Osteoblast (primary cell): ENCODE data around the gene CDCA3. TPM values are rescaled to one million over a fixed set of nuclear protein-coding genes. Genes with fewer than 3 reads are reported as not detected.
"Not testable (repeated sequence)": the region's sequence is repeated elsewhere in the genome, so short reads cannot be mapped to it uniquely, and the experiment has no call there.

ENCODE experiments used
- DNase-seq: peaks from one replicate; pipeline ENCODE4 v3.0.0; 2011; ENCODE audit warnings: low spot score, mixed read lengths; ENCODE audit not compliant: insufficient read length; ENCODE audit errors: missing footprints
- H2AFZ ChIP-seq: 2 replicates; pipeline ENCODE4 v1.6.0; 2011; ENCODE audit warnings: mild to moderate bottlenecking, low read length
- H3K27ac ChIP-seq: 2 replicates; pipeline ENCODE4 v1.5.1; 2011; ENCODE audit warnings: mild to moderate bottlenecking, low read depth, low read length, moderate library complexity
- H3K27me3 ChIP-seq: 2 replicates; pipeline ENCODE4 v1.6.0; 2012; ENCODE audit warnings: mild to moderate bottlenecking, control low read depth, inconsistent platforms, low read length, moderate library complexity; ENCODE audit not compliant: insufficient read depth
- H3K36me3 ChIP-seq: 2 replicates; pipeline ENCODE4 v1.5.1; 2011; ENCODE audit warnings: mild to moderate bottlenecking, low read length, control low read depth, moderate library complexity; ENCODE audit not compliant: insufficient read depth
- H3K4me1 ChIP-seq: 2 replicates; pipeline ENCODE4 v1.5.1; 2011; ENCODE audit warnings: mild to moderate bottlenecking, low read length, control low read depth, moderate library complexity; ENCODE audit not compliant: insufficient read depth
- H3K4me2 ChIP-seq: 2 replicates; pipeline ENCODE4 v1.6.0; 2011; ENCODE audit warnings: mild to moderate bottlenecking, low read length; ENCODE audit not compliant: insufficient read depth
- H3K4me3 ChIP-seq: fragments of 200-600 bp; sonication (generic); 3 replicates; pipeline ENCODE4 v1.5.1; 2012; ENCODE audit warnings: mild to moderate bottlenecking, low read length, inconsistent platforms; ENCODE audit not compliant: insufficient read depth
- H3K79me2 ChIP-seq: 2 replicates; pipeline ENCODE4 v1.6.0; 2012; ENCODE audit warnings: mild to moderate bottlenecking, low read length, control low read depth, inconsistent platforms; ENCODE audit not compliant: insufficient read depth
- H3K9me3 ChIP-seq: 2 replicates; pipeline ENCODE4 v1.5.1; 2011; ENCODE audit warnings: low read depth, low read length, control low read depth
- H4K20me1 ChIP-seq: 2 replicates; pipeline ENCODE4 v1.6.0; 2012; ENCODE audit warnings: mild to moderate bottlenecking, low read length, control low read depth; ENCODE audit not compliant: insufficient read depth
- total RNA-seq: library from RNA; depleted of rRNA; stranded (reverse); fragments of >200 nt; gene quantifications from 2 replicates; pipeline ENCODE4 v1.2.3, GENCODE V29; 2012
- TF ChIP-seq, protein P1 (sequence below): IDR thresholded peaks from 2 replicates; pipeline ENCODE4 v1.5.1; 2011; ENCODE audit warnings: mild to moderate bottlenecking, low read depth, low read length, moderate library complexity; ENCODE audit errors: extremely low read depth

Gene CDCA3
- total RNA-seq, 1 donor = 4.0 TPM

DNA sequence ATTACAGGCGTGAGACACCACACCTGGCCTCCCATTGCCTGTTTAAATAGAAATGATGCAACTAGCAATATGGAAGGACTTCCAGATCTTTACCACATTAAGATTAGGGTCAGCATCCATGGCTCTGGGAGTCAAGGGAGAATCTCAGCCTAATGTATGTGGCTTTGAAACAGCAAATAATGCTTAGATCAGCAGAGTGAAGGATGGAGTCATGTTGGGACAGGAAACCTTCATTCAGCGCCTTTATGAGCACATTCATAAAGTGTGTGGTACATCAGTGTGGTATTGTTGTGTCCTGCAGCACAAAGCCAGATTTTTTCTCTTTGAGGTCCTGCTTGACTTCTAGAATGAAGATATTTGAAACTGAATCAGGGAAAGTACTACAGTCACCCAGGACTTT is 37.3 kb upstream of the CDCA3 start:
- Histone ChIP-seq H3K4me2 (no peak overlapping the region), H3K79me2 (no peaks in the 10 kb centered on the region), H4K20me1 (no peaks in the 10 kb centered on the region), H3K27ac (no peak overlapping the region), H3K36me3 (peaks cover 11% of the 10 kb centered on the region), H2AFZ (no peak overlapping the region), H3K4me3 (no peak overlapping the region), H3K4me1 (peaks cover 9% of the 10 kb centered on the region), H3K9me3 (no peaks in the 10 kb centered on the region), H3K27me3 (no peaks in the 10 kb centered on the region)
- no peak for DNase-seq
- TF ChIP-seq, protein P1, sequence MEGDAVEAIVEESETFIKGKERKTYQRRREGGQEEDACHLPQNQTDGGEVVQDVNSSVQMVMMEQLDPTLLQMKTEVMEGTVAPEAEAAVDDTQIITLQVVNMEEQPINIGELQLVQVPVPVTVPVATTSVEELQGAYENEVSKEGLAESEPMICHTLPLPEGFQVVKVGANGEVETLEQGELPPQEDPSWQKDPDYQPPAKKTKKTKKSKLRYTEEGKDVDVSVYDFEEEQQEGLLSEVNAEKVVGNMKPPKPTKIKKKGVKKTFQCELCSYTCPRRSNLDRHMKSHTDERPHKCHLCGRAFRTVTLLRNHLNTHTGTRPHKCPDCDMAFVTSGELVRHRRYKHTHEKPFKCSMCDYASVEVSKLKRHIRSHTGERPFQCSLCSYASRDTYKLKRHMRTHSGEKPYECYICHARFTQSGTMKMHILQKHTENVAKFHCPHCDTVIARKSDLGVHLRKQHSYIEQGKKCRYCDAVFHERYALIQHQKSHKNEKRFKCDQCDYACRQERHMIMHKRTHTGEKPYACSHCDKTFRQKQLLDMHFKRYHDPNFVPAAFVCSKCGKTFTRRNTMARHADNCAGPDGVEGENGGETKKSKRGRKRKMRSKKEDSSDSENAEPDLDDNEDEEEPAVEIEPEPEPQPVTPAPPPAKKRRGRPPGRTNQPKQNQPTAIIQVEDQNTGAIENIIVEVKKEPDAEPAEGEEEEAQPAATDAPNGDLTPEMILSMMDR = no peak

DNA sequence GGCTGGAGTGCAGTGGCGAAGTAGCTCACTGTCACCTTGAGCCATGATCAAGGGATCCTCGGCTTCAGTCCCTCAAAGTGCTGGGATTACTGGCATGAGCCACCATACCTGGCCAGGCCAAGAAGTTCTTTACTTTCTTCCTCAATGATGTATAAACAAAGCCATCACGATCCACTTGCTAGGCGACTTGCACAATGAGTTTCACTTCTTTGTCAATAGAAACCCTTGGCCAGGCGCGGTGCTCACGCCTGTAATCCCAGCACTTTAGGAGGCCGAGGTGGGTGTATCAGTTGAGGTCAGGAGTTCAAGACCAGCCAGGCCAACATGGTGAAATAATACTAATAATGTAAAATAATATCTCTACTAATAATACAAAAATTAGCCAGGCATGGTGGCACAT is 36.4 kb upstream of the CDCA3 start:
- Histone ChIP-seq H3K4me2 (no peak overlapping the region), H3K4me1 (peaks cover 9% of the 10 kb centered on the region), H2AFZ (no peak overlapping the region), H3K36me3 (peaks cover 11% of the 10 kb centered on the region), H3K9me3 (no peaks in the 10 kb centered on the region), H3K27me3 (no peaks in the 10 kb centered on the region), H4K20me1 (no peaks in the 10 kb centered on the region), H3K79me2 (no peaks in the 10 kb centered on the region), H3K4me3 (no peak overlapping the region), H3K27ac (no peak overlapping the region)
- TF ChIP-seq, protein P1 = no peak
- no peak for DNase-seq

DNA sequence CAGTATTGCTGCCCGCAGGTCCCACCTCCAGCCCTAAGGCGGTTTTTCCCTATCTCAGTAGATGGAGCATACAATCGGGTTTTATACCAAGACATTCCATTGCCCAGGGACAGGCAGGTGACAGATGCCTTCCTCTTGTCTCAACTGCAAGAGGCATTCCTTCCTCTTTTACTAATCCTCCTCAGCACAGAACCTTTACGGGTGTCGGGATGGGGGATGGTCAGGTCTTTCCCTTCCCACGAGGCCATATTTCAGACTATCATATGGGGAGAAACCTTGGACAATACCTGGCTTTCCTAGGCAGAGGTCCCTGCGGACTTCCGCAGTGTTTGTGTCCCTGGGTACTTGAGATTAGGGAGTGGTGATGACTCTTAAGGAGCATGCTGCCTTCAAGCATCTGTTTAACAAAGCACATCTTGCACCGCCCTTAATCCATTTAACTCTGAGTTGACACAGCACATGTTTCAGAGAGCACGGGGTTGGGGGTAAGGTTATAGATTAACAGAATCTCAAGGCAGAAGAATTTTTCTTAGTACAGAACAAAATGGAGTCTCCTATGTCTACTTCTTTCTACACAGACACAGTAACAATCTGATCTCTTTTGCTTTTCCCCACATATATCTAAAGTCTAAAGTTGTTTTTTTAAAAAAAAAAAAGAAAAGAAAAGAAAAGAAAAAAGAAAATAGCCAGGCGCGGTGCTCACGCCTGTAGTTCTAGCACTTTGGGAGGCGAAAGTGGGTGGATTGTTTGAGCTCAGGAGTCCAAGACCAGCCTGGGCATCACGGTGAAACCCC is 35.3 kb upstream of the CDCA3 start:
- not testable (repeated sequence) for H4K20me1 ChIP-seq, H3K4me3 ChIP-seq, H3K27ac ChIP-seq, H3K9me3 ChIP-seq, H3K79me2 ChIP-seq, H3K4me2 ChIP-seq, DNase-seq, H3K27me3 ChIP-seq, H2AFZ ChIP-seq, H3K4me1 ChIP-seq
- H3K36me3 ChIP-seq = peaks cover 11% of the 10 kb centered on the region

DNA sequence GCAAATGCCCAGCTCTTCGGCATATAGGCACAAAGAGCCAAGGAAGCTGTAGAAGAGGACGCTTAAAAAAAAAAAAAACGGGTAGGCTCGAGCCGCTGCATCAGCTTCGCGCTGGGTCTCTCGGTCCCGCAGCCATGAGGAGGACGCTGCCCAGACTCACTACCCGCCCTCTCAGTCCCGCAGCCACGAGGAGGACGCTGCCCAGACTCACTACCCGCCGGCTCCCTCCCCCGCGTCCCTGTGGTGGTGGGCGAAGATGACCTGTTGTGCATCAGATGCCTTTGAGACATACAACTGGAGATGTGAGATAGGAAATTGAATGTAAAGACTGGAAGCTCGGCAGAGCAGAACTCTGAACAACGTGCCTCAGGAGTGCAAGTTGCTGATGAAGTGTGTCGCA is 33.5 kb upstream of the CDCA3 start:
- TF ChIP-seq, protein P1 = no peak
- Histone ChIP-seq H3K36me3 (peaks cover 11% of the 10 kb centered on the region), H2AFZ (no peak overlapping the region), H3K9me3 (no peaks in the 10 kb centered on the region), H3K27me3 (no peaks in the 10 kb centered on the region), H4K20me1 (no peaks in the 10 kb centered on the region), H3K4me3 (no peak overlapping the region), H3K27ac (no peak overlapping the region), H3K4me2 (no peak overlapping the region), H3K4me1 (no peaks in the 10 kb centered on the region), H3K79me2 (no peaks in the 10 kb centered on the region)
- no peak for DNase-seq
